HG03432 (cell line): ENCODE results near the gene COL9A2.

Source experiments
- ATAC-seq: cut with Tn5 transposase; IDR thresholded peaks from one replicate; pipeline ENCODE4 v1.9.1; 2021; ENCODE audit warnings: mild to moderate bottlenecking, moderate library complexity; ENCODE audit not compliant: unreplicated experiment

Gene COL9A2

DNA sequence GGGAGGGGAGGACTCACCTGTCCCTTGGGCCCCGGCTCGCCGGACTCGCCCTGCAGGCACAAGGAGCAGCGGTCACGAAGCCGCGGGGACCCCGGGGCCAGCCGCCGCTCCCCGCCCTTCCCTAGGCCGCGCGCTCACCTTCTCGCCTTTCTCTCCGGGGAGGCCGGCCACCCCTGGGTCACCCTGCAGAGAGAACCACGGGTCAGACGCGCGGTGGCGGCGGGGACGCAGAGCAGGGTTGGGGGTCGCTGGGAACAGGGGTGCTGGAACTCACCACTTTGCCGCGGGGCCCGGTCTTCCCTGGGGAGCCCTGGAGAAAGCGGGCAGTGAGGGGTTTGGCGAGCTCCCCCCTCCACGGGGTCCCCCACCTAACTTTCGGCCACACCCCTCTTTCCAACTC, 13.3 kb downstream of the COL9A2 start:
- no peak for ATAC-seq

- no peak for ATAC-seq
These were observed 13.9 kb downstream of the COL9A2 start for GRCh38 chr1:40303051-40303771.

- no peak for ATAC-seq
These were observed 14.6 kb downstream of the COL9A2 start for GRCh38 chr1:40302475-40302874.

- no peak for ATAC-seq
These were observed 15.4 kb downstream of the COL9A2 start for GRCh38 chr1:40301541-40302299.

GRCh38 chr1:40301066-40301465, 16.0 kb downstream of the COL9A2 start:
- ATAC-seq: no peak

DNA sequence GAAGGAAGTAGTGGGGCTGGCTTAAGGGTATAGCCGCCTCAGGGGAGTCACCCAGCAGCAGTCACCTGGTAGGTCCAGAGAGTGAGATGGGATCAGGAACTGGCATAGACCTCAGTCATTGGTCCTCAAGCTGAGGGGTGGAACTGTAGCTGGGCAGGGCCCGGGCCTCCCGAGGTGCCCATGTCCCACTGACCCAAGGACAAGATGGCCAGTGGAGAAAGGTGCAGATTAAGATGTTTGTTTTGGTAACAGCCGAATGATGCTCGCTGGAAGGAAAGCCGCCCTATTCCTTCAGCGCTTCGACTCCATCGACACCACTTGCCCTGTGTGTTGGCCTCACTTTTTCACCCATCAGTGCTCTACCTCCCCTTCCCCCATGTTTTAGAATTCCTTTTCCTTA, 16.4 kb downstream of the COL9A2 start:
- ATAC-seq: no peak

GRCh38 chr1:40300249-40300567, 16.9 kb downstream of the COL9A2 start:
- no peak for ATAC-seq

GRCh38 chr1:40299366-40300248, 17.5 kb downstream of the COL9A2 start:
- ATAC-seq: no peak

DNA sequence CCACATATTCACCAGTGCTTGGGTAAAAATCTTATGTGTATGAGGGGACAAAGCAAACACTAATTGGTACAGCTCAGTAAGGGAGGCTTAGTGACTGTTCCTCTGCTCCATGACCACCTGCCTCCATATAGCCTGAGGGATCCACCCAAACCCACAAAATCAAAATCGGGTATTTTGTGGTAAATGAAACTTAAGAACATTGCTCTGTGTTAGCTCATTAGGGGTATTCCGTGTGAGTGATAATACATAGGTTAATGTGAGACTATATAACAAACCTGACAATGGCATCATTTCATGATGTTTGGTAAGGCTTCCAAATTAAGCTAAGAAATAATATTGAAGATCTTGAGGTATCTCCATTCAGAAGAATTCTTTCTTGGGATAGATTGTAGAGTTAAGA, 25.8 kb downstream of the COL9A2 start:
- ATAC-seq: no peak

DNA sequence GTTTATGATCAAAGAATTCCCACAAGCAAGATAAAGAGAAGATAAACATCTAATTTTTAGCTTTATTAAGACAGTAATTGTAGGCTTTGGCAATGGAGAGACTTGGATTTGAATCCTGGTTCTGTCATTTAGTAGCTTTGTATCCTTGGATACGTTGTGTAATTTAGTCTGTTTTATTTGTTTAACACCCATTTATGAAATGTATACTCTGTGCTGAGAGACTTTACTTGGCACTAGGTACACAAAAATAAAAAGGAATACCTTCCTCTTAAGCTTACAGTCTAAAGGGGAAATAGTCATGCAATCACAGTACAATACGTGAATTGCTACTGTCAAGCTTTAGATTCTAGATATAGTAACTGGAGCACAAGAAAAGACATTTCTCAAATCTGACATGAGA, 35.2 kb downstream of the COL9A2 start:
- no peak for ATAC-seq

DNA sequence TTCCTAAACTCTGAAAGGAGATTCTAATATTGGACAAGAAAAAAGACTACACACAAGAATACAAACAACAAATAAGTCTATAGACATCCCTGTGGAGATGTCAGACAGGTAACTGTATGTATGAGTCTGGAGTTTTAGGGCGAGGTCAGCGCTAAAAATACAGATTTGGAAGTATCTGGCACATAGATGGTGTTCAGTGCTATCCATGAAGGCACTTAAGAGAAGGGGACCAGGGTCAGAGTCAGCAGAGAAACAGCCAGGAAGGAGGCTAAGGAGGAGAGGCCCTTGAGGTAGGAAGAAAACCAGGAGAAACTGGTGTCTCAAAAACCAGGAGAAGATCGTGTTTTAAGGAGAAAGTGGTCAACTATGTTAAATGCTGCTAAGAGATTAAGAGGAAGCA, 41.0 kb downstream of the COL9A2 start:
- ATAC-seq: no peak

DNA sequence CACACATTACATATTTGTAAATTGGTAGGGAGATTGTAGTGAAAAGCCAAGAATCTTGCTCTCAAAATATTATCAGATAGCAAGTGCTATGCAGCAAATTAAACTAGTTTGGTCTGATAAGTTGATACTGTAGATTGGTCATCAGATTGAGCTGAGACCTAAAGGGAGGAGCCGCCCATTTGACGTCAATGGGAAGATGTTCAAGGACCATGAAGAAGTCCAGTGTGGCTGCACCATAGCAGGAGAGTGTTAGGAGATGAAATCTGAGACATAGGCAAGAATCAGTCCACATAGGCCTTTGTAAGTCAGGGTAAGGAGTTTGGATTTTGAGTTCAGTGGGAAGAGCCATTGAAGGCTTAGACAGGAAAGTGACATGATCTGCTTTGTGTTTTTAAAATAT, 42.8 kb downstream of the COL9A2 start:
- ATAC-seq: no peak

DNA sequence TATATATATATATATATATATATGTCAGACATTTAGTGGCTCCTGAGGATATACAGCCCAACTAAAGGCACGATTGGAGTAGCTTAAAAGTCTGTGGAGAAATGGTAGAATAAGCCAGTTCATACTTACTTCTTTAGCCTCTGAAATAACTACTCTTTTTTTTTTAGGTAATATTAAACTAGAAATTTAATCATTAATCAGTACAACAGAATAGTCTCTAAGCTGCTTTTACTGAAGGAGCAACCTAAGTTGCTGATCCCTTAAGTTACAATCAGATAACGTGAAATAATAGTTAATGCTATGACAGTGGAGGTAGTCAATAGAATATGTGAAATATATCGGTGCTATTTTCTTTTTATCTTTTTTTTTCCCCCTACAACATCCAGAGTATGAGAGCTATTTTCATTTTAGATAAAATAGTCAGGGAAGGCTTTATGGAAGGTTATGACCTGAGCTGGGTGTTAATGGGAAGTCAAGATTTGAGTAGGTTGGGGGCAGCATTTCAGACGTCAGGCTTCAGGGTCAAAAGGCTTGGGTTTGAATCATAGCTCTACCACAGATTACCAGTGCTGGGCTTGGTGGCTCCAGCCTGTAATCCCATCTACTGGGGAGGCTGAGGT, 43.4 kb downstream of the COL9A2 start:
- no peak for ATAC-seq

DNA sequence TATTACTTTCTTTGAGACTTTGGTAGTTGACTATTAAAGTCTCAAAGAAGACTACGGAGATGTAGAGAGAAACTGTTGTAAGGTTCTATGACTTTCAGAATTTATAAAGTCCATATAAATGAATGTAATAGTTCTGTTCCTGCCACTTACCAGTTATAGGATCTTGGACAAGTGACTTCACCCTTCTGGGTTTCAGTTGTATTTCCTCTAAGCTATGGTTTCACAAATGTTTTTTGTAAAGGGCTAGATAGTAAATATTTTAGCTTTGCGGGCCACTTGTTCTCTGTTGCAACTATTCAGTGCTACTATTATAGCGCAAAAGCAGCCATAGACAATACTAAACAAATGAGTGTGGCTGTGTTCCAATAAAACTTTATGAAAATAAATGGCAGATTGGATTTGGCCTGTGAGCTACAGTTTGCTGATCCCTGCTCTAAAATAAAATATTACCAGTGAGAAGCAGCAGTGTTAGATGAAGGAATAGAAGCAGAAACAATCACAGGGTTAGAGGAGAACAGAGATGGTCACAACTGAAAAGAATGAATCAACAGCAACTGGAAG, 44.4 kb downstream of the COL9A2 start:
- no peak for ATAC-seq

GRCh38 chr1:40270152-40270834, 46.8 kb downstream of the COL9A2 start:
- ATAC-seq: no peak

- ATAC-seq: no peak
These were observed 48.9 kb downstream of the COL9A2 start for GRCh38 chr1:40268211-40268610.

DNA sequence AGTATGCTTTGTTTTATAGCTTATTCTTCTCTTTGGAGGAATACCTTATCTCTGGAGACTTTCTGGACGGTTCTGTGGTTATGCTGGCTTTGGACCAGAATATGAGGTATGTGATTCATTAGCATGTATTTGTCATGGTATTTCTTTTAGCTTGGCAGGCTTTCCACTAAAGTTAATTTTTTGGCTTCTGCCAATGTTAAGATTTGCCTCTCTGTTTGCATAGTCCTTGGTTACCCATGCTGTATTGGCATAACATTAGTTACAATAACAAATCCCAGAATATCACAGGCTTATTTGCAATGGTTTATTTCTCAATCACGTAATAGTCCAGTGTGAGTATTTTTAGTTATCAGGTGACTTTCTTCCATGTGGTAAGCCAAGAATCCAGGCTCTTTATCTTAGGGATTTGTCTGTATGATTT, 49.3 kb downstream of the COL9A2 start:
- no peak for ATAC-seq

DNA sequence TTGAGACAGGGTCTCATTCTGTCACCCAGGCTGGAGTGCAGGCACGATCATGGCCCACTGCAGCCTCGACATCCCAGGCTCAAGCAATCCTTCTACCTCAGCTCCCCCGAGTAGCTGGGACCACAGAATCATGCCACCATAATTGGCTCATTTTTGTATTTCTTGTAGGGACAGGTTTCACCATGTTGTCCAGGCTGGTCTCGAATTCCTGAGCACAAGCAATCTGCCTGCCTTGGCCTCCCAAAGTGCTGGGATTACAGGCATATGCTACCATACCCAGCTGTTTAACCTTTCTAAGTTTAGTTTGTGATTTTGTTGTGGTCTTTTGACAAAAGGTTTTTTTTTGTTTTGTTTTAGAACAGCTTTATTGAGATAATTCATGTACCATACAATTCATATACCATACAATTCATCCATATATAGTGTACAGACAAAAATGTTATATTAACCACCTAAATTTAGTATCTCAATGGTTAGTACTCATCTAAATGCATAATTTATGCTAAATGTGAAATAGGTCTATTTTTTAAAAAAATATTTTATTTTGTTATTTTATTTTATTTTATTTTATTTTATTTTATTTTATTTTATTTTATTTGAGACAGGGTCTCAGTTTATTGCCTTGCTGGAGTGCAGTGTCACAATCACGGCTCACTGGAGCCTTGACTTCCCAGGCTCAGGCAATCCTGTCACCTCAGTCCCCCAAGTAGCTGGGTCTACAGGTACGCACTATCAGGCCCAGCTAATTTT, 50.1 kb downstream of the COL9A2 start:
- ATAC-seq: no peak

DNA sequence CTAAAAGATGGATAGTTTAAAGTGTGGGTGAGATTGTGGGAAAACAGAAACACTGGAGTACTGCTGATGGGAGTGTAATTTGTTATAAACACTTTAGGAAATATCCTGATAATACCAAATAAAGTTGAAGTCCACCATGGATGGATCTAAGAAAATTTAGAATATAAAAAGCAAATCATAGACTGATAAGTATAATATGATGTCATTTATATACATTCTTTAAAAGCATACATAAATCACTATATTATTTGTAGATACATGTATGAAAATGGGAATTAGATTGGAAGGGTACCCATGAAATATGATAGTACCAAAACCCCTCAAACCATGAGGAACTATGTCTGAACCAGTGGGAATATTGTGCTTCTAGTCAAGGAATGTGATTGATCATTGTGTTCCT, 51.2 kb downstream of the COL9A2 start:
- no peak for ATAC-seq

DNA sequence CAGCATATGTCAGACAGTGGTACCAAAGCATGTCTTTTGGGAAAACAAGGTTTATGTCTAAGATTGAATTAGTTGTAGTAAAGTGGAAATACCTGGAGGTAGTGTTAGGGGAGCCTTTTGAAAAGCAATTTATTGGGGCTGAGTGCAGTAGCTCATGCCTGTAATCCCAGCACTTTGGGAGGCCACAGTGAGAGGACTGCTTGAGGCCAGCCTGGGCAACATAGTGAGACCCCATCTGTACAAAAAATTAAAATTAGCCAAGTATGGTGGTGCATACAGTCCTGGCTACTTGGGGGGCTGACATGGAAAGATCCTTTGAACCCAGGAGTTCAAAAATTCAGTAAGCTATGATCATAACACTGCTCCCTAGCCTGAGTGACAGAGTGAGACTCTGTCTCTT, 51.8 kb downstream of the COL9A2 start:
- no peak for ATAC-seq
